Stimulated activated naive CD8-positive, alpha-beta T cell treated with anti-CD3 and anti-CD28 coated beads, Interleukin-15, Interleukin-2, amounts not matched to agents 100 U/mL and 50 U/mL, for 24 hours (primary cell): ENCODE measurements around the gene NPHP1.
A peak's percentile ranks its signal among the peaks of the same experiment; 100 is the strongest.
"Not testable (repeated sequence)": the region's sequence is repeated elsewhere in the genome, so short reads cannot be mapped to it uniquely, and the experiment has no call there.

Experiments
- ATAC-seq: fragments of 150-1000 bp; cut with Tn5 transposase; one replicate; pipeline ENCODE4 v1.10.0; 2021
- DNase-seq: peaks from one replicate; pipeline ENCODE4 v3.0.0; 2021

The NPHP1 gene

GRCh38 chr2:110126086-110126773 is 78.6 kb downstream of the NPHP1 start:
- DNase-seq (no peak), ATAC-seq (no peak)

- no peak for ATAC-seq
- DNase-seq, result no peak
Observed at GRCh38 chr2:110124939-110125691, 79.7 kb downstream of the NPHP1 start.

DNA sequence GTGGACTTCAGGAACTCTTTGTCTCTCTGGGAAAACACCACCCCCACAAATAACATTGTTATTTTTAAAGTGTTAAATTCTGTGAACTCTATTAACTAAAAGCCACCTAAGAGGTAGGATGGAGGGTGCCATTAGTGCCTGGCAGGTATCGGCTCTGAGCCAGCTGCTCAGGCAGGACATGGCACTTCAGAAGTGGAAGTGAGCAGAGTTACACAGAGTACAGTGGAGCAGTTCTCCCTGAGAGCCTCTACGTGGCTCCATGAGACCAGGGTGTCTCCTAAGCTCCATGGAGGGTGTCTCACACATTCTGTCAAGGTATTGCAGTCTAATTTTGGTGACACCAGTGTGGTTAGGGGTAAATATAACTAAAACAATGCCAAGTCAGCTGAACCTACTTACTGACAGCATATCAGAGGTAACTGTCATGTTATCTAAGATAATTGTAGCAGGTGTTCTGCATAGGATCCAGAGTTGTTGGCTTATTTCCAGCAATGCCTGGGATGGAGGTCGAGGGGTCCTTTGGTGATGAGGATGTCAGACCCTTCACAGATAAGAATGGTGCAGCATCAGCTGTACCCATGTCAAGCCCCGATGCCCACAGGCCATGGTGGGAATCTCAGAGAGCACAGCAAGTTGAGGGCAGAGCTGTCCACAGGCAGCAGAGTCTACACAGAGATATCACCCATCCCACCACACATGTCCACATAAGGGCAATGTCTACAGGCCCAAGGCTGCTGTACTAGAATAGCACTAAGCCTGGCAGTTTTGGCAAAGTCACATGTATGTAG is 80.6 kb downstream of the NPHP1 start:
- no peak for ATAC-seq
- DNase-seq, result no peak

GRCh38 chr2:110121592-110121991 is 83.2 kb downstream of the NPHP1 start:
- no peak for ATAC-seq
- DNase-seq, result no peak

GRCh38 chr2:110121052-110121334 is 83.8 kb downstream of the NPHP1 start:
- DNase-seq, result no peak
- no peak for ATAC-seq

DNA sequence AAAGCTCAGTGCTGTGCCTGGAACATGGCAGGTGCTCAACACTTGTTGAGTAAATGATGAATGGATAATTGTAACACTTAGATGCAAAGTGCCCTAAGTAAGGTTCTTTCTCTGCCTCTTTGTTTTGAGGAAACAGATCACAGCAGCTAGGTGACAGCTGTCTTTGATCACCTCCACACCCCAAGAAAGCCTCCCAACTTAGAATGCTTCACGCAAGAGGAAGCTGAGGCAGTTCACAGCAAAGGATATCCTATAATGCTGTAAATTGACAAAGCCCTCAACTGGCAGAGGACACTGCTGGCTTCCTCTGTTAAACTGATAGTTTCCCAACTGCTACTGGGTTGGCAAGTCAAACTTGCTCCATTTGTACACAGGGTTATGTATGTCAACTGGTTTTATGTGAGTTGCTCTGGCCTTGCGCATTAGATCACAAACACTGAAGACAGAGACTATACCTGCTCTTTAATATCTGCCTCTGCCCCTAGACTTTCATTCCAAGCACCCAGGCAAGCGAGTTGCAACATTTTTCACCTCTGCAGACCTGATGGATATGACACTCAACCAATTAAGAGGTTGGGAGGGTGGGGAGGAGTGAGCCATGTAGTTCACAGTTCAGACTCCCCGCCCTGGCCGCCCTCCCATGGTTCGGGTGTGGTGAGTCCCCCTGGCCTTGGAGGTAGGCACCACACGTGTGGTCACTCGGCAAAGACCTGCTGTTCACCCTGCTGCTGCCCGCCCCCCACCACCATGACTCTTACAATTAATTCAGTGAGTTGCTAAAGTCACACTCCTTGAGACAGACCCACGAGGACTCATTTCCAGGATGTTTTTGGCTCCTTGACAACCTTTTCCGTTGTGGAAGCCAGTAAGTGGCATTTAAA is 84.4 kb downstream of the NPHP1 start:
- no peak for ATAC-seq

DNA sequence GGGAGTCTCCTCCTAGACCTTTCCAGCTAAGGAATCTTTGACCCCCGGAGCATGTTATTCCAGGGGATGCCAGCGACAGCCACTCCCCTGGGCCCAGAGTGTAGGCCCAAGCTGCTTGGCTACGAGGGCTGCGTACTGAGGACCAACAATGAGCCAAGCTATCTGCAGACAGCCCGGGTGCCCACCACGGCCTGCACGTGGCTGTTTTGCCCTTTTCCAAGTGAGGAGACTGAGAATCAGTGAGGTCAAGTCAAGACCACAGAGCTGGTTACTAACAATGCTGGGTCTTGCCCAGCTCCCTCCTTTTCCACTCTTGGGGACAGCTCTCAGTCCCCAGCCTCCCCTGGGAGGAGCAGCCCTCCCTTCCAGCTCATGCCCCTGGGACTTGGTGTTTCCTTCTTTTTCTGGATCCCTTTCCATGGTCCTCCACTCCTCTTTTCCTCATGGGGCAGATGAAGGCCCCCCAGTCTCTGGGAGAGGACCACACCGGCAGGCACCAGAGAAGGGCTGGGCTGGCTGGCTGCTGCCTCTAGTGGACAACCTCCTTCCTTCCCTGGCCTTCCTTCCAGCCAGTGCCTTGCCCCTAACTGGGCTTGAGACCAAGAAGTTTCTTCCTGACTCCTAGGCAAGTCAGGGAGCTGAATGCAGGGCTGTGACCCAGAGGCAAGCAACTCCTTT is 88.6 kb downstream of the NPHP1 start:
- DNase-seq (no peak), ATAC-seq (no peak)

More for the DNA sequence above, 84.4 kb downstream of the NPHP1 start:
- no peak for DNase-seq

- ATAC-seq, result peak; percentile 57
- no peak for DNase-seq
Observed at GRCh38 chr2:110115291-110116032, 89.4 kb downstream of the NPHP1 start, which contains the start of gene MALL. Gene MALL, minus strand, starts transcription at chr2:110115822. Its CDS starts 30 bp downstream, at chr2:110115792.

- DNase-seq (no peak), ATAC-seq (no peak)
Observed at GRCh38 chr2:110114831-110115255, 90.0 kb downstream of the NPHP1 start.

DNA sequence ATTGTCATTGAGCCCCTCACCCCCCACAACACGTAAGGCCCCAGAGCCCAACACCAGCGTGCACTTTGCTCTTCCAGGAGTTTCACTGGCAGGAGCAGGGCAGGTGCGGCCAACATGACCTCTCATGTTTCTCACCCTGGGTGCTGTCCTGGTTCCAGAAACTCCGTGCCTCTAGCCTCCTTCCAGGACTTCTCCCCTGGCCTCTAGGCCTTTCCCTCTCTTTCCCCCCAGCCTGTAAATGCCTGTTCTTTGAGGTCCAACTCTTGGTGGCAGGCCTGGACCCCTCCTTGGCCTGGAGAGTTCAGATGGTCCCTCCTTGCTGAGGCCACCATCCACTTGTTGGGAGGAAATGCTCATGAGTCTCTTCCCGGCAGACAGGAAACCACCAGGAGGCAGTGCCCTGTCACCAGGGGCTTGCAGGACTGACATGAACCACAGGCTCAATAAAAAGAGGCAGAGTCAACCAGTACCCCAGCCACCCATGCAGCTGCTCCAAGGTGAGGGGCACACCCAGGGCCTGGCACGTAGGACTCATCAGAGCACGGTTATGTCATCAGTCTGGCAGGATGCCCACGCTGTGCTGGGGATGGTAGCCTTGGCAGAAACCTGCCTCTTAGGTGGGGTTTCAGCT is 90.7 kb downstream of the NPHP1 start:
- ATAC-seq, result peak; percentile 38
- no peak for DNase-seq

DNA sequence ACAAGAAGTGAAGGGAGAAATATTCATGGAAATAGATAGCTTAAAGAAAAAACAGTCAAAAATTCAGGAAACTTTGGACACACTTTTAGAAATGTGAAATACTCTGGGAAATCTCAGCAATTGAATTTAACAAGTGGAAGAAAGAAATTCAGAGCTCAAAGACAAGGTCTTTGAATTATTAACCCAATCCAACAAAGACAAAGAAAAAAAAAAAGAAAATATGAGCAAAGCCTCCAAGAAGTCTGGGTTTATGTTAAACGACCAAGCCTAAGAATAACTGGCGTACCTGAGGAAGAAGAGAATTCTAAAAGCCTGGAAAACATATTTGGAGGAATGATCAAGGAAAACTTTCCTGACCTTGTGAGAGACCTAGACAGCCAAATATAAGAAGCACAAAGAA is 96.5 kb downstream of the NPHP1 start:
- not testable (repeated sequence) for ATAC-seq, DNase-seq

- ATAC-seq, result no peak
- DNase-seq, result no peak
Observed at GRCh38 chr2:110107092-110108079, 97.4 kb downstream of the NPHP1 start.

GRCh38 chr2:110106642-110107041 is 98.2 kb downstream of the NPHP1 start:
- ATAC-seq, result no peak
- DNase-seq, result no peak

DNA sequence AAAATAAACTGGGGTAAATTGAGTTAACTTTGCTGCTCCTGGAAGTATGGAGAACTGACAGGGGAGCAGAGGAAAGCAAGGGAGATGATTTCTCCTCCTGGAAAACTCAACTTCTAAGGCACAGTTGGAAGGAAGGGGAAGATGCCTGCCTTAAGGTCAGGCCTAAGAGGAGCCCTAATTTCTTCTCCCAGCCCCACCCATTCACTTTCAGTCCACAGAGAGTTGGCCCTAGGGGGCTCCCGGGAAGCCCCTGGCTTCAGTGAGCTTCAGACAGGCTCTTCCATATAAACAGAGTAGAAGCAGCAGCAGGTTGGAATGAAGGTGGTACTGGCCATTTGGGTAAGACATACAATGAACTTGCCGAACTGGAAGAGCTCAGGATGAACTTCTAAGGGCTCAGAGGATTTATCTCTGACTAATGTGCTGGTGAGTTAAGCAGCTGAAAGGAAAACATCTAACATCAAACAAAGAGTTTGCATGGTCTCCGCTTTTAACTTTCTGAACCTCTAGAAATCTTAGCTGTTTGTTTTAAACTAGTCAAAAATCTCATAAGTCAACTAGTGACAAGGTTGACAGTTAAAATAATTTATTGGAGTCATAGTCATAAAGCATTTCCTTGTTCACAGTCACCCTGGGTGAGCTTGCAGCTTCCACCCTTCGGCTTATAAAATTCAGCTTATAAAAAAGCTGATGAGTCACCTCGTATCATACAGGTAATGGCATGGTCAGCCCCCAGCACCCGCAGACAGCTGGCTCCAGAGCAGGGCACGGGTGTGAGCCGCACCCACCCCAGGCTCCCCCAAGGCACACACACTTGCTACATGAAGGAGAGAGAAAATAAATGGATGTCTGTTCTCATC is 99.0 kb downstream of the NPHP1 start:
- ATAC-seq (peak; percentile 38), DNase-seq (no peak)

GRCh38 chr2:110105183-110105582 is 99.6 kb downstream of the NPHP1 start:
- DNase-seq (no peak), ATAC-seq (no peak)

DNA sequence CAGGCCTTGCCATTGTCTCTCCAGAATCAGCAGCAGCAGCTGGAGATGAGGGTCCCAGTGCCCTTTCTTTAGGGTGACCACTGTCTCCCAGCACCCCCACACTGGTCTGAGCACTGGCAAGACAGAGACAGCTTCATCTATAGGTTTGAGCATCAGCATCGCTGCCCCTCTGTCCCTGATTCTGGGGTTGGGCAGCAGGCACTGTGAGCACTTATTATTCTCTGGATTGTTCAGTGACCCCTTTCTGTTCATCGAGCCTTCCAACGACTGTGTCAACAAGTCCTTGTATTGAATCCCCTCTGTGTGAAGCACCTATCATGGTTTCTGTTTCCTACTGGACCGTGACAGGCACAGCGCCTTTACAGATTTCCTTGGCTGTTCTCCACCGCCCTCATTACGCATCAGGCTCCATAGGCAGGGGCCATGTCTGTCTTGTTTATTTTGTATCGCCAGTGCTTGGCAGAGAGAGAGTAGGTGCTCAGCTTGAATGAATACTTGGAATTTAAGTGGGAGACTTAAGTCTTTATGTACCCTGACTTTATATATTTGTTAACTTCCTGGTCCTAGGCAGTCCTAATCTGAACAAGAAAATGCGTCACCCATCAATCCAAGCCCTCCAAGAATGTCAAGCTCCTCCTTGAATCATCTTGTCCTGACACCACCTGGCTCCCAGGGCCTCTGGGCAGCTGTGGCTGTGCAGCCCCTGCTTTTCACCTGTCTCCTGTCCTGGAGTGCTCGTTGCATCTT is 100.6 kb downstream of the NPHP1 start:
- ATAC-seq (no peak), DNase-seq (no peak)
